ENCODE data around the gene KIF5C. TPM values are rescaled to one million over a fixed set of nuclear protein-coding genes. Genes with fewer than 3 reads are reported as not detected.

Gene KIF5C
- total RNA-seq, 3 donors from 2014 or later = 2.7 to 13.3 (median 6.2) TPM

DNA sequence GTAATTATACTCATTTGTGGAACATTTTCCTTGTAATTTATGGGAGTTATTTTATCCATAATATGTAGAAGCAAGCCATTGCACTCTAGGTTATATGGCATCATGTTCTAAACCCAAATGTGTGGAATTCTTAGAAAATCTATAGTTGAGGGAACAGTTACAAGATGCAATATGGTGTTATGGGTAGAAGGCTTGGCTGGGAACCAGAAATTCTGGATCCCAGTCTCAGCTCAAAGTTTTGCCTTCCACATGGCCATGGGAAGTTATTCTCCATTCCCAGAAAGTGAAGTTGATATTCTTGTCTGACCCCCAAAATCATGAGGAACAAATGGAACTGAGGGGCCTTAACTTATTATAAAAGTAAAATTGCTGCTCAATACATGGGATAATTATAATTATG is 38.0 kb downstream of the KIF5C start:
- TF ChIP-seq POLR2A (IDR thresholded peaks at IDR 0.05) = no peak
- TF ChIP-seq, protein P1, sequence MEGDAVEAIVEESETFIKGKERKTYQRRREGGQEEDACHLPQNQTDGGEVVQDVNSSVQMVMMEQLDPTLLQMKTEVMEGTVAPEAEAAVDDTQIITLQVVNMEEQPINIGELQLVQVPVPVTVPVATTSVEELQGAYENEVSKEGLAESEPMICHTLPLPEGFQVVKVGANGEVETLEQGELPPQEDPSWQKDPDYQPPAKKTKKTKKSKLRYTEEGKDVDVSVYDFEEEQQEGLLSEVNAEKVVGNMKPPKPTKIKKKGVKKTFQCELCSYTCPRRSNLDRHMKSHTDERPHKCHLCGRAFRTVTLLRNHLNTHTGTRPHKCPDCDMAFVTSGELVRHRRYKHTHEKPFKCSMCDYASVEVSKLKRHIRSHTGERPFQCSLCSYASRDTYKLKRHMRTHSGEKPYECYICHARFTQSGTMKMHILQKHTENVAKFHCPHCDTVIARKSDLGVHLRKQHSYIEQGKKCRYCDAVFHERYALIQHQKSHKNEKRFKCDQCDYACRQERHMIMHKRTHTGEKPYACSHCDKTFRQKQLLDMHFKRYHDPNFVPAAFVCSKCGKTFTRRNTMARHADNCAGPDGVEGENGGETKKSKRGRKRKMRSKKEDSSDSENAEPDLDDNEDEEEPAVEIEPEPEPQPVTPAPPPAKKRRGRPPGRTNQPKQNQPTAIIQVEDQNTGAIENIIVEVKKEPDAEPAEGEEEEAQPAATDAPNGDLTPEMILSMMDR (IDR thresholded peaks at IDR 0.05) = no peak
- no peak for TF ChIP-seq POLR2AphosphoS5 (IDR thresholded peaks at IDR 0.05)
- DNase-seq (ENCODE audit: low spot score in 2 of 2) = no peak
- intact Hi-C loops (cut with DNase I; ENCODE audit: low total_unique reads) = no loop called here
- no peaks in the 10 kb centered on the region for H3K4me1 ChIP-seq
- no peak overlapping the region for H3K4me3 ChIP-seq
- H3K27ac ChIP-seq = no peak overlapping the region
- peaks cover 0 to 2% of the 10 kb centered on the region in 2 donors for H3K9me3 ChIP-seq
- H3K27me3 ChIP-seq = no peaks in the 10 kb centered on the region
- no peaks in the 10 kb centered on the region for H3K36me3 ChIP-seq

DNA sequence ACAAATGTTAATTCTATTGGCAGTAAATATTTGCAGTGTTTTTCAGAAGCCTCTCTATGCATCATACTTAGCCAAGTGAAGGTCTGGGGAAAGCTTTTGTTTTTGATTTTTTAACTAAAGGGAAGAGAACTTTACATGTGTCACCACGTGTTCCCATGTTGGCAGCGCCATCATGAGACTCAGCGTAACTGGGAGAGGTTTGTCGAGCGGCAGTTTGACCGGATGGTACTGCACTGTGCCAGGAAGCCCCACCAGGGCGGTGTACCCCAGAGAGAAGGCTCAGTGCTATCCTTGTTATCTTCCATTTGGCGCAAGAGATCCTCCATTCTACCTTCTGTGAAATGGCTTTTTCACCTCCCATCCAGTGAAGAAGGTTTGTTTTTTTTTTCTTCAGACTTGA is 38.5 kb downstream of the KIF5C start:
- intact Hi-C loops (cut with DNase I; ENCODE audit: low total_unique reads) = no loop called here
- Histone ChIP-seq H3K27me3 (no peaks in the 10 kb centered on the region), H3K4me3 (no peak overlapping the region), H3K36me3 (no peaks in the 10 kb centered on the region), H3K4me1 (no peaks in the 10 kb centered on the region), H3K9me3 (peaks cover 0 to 7% of the 10 kb centered on the region in 2 donors), H3K27ac (no peak overlapping the region)
- DNase-seq (ENCODE audit: low spot score in 2 of 2) = no peak
- TF ChIP-seq, protein P1 (IDR thresholded peaks at IDR 0.05) = no peak
- TF ChIP-seq POLR2AphosphoS5 (IDR thresholded peaks at IDR 0.05) (no peak), POLR2A (IDR thresholded peaks at IDR 0.05) (no peak)

DNA sequence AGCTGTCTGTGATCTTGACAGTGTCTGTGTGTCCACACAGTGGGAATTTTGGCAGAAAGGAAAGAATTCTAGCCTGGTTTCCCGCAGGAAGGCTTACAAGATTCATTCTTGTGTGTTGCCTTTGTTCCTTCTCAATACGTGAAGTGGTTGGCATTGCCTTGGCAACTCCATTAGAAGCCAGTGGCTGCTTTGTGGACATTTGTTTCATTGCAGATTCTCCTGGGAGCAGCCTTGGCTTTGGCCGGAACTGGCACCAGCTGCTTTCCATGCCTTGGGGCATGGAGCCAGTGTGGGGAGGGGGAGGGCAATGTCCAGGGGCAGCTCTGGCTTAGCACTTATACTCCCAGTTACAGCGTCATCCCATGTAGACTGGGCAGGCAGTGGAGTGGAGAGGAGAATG is 39.4 kb downstream of the KIF5C start:
- H3K4me1 ChIP-seq = no peaks in the 10 kb centered on the region
- H3K36me3 ChIP-seq = no peaks in the 10 kb centered on the region
- DNase-seq (ENCODE audit: low spot score in 2 of 2) = no peak
- no peaks in the 10 kb centered on the region for H3K27me3 ChIP-seq
- intact Hi-C loops (cut with DNase I; ENCODE audit: low total_unique reads) = no loop called here
- no peak overlapping the region for H3K4me3 ChIP-seq
- peaks cover 0 to 12% of the 10 kb centered on the region in 2 donors for H3K9me3 ChIP-seq
- H3K27ac ChIP-seq = no peak overlapping the region
- TF ChIP-seq POLR2AphosphoS5 (IDR thresholded peaks at IDR 0.05) = no peak
- TF ChIP-seq, protein P1 (IDR thresholded peaks at IDR 0.05) = no peak
- TF ChIP-seq POLR2A (IDR thresholded peaks at IDR 0.05) = no peak

DNA sequence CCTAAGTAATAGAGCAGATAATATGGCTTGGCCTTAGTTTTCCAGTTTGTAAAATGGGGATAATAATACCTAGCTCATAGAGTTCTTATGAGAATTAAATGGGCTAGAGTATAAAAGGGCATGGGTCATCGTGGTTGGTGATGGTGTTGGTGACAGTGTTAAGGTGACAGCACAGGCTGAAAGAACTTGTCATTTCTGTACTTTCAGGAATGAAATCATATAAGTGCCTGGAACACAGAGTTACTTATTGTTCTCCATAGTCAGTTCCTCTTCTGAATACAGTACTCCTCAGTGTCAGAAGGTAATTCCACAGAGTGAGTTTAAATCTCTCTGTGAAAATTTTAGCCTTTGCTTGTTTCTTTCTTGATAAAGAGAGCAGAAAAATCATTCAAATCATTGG is 42.4 kb downstream of the KIF5C start:
- TF ChIP-seq, protein P1 (IDR thresholded peaks at IDR 0.05) = no peak
- TF ChIP-seq POLR2A (IDR thresholded peaks at IDR 0.05) (no peak), POLR2AphosphoS5 (IDR thresholded peaks at IDR 0.05) (no peak)
- H3K9me3 ChIP-seq = peaks cover 0 to 12% of the 10 kb centered on the region in 2 donors
- intact Hi-C loops (cut with DNase I; ENCODE audit: low total_unique reads) = no loop called here
- H3K27me3 ChIP-seq = no peaks in the 10 kb centered on the region
- H3K27ac ChIP-seq = no peak overlapping the region
- H3K36me3 ChIP-seq = no peaks in the 10 kb centered on the region
- H3K4me1 ChIP-seq = no peaks in the 10 kb centered on the region
- no peak for DNase-seq (ENCODE audit: low spot score in 2 of 2)
- H3K4me3 ChIP-seq = no peak overlapping the region

DNA sequence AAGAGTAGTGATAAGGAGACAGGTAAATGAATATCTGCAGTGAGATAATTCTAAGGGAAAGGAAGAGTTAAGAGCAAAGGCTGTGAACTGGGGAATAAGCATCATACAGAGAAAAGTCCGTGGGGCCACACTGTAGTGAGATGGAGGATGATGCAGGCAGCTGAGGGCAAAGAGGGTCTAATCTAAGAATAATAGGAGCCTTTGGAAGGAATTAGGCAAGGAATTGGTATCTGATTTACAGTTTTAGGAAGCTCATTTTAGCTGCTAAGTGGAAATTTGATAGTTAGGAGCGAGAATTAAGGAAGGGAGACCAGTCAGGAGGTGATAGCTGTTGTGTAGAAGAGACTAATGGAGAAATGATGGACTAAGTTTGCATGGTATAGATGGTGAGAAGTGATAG is 43.5 kb downstream of the KIF5C start:
- intact Hi-C loops (cut with DNase I; ENCODE audit: low total_unique reads) = no loop called here
- Histone ChIP-seq H3K27me3 (no peaks in the 10 kb centered on the region), H3K4me3 (no peak overlapping the region), H3K4me1 (no peaks in the 10 kb centered on the region), H3K36me3 (no peaks in the 10 kb centered on the region), H3K27ac (no peak overlapping the region), H3K9me3 (peaks cover 0 to 12% of the 10 kb centered on the region in 2 donors)
- no peak for DNase-seq (ENCODE audit: low spot score in 2 of 2)
- TF ChIP-seq POLR2A (IDR thresholded peaks at IDR 0.05) (no peak), POLR2AphosphoS5 (IDR thresholded peaks at IDR 0.05) (no peak)
- TF ChIP-seq, protein P1 (IDR thresholded peaks at IDR 0.05) = no peak

Data from breast epithelium (tissue), 4 donors.